ENCODE data around the gene CYP46A1.

Gene CYP46A1

GRCh38 chr14:99745307-99745951, 61.3 kb downstream of the CYP46A1 start:
- TF ChIP-seq CTCF (IDR thresholded peaks at IDR 0.05; ENCODE audit: extremely low read depth, missing control alignments), result no peak
- no peak for DNase-seq (ENCODE audit: low spot score)

- no peak for TF ChIP-seq CTCF (IDR thresholded peaks at IDR 0.05; ENCODE audit: extremely low read depth, missing control alignments)
- DNase-seq (ENCODE audit: low spot score), result no peak
These were observed 63.1 kb downstream of the CYP46A1 start for GRCh38 chr14:99747167-99747566.

- TF ChIP-seq CTCF (IDR thresholded peaks at IDR 0.05; ENCODE audit: extremely low read depth, missing control alignments), result no peak
- DNase-seq (ENCODE audit: low spot score), result no peak
These were observed 63.7 kb downstream of the CYP46A1 start for GRCh38 chr14:99747582-99748330.

GRCh38 chr14:99748529-99748928, 64.4 kb downstream of the CYP46A1 start:
- no peak for TF ChIP-seq CTCF (IDR thresholded peaks at IDR 0.05; ENCODE audit: extremely low read depth, missing control alignments)
- DNase-seq (ENCODE audit: low spot score), result no peak

- TF ChIP-seq CTCF (IDR thresholded peaks at IDR 0.05; ENCODE audit: extremely low read depth, missing control alignments), result no peak
- no peak for DNase-seq (ENCODE audit: low spot score)
These were observed 65.0 kb downstream of the CYP46A1 start for GRCh38 chr14:99749142-99749541.

- no peak for DNase-seq (ENCODE audit: low spot score)
- no peak for TF ChIP-seq CTCF (IDR thresholded peaks at IDR 0.05; ENCODE audit: extremely low read depth, missing control alignments)
These were observed 65.9 kb downstream of the CYP46A1 start for GRCh38 chr14:99749763-99750715.

All from GM20000 (cell line).